Glutamatergic neuron (in vitro differentiated cells): ENCODE results near the gene TRPM4. TPM values are rescaled to one million over a fixed set of nuclear protein-coding genes. Genes with fewer than 3 reads are reported as not detected.

ENCODE experiments used
- DNase-seq: peaks from one replicate; pipeline ENCODE4 v3.0.0; 2022
- H3K27ac Mint-ChIP-seq: one replicate; pipeline ENCODE4 v1.8.0; 2020; ENCODE audit warnings: mild to moderate bottlenecking, mixed read lengths, inconsistent platforms; ENCODE audit not compliant: unreplicated experiment
- H3K27me3 Mint-ChIP-seq: one replicate; pipeline ENCODE4 v1.8.0; 2020; ENCODE audit warnings: mild to moderate bottlenecking, moderate library complexity, mixed read lengths, inconsistent platforms; ENCODE audit not compliant: unreplicated experiment
- H3K36me3 Mint-ChIP-seq: one replicate; pipeline ENCODE4 v1.8.0; 2020; ENCODE audit warnings: mild to moderate bottlenecking, mixed read lengths, inconsistent platforms; ENCODE audit not compliant: unreplicated experiment
- H3K4me1 Mint-ChIP-seq: one replicate; pipeline ENCODE4 v1.8.0; 2020; ENCODE audit warnings: mild to moderate bottlenecking, low read depth, mixed read lengths, inconsistent platforms; ENCODE audit not compliant: unreplicated experiment
- H3K4me3 Mint-ChIP-seq: one replicate; pipeline ENCODE4 v1.8.0; 2020; ENCODE audit warnings: mild to moderate bottlenecking, mixed read lengths, inconsistent platforms; ENCODE audit not compliant: unreplicated experiment
- H3K9me3 Mint-ChIP-seq: one replicate; pipeline ENCODE4 v1.8.0; 2020; ENCODE audit warnings: mild to moderate bottlenecking, moderate library complexity, mixed read lengths, inconsistent platforms; ENCODE audit not compliant: unreplicated experiment
- CTCF ChIP-seq: fragments of 200-600 bp; sonication (generic); IDR thresholded peaks from one replicate; pipeline ENCODE4 v1.5.0; 2021; ENCODE audit not compliant: partially characterized antibody, unreplicated experiment
- total RNA-seq: library from RNA; stranded (reverse); fragmentation: NEBNext Ultra II Directional; extraction: Animal tissue kit (Norgen Biotek cat#: 25700); gene quantifications from one replicate; pipeline ENCODE4 v1.2.1, GENCODE V29; 2021; ENCODE audit not compliant: unreplicated experiment

The TRPM4 gene
- total RNA-seq, 1 donor from 2014 or later: 54.1 TPM

- no peak for TF ChIP-seq CTCF
- Mint-ChIP-seq H3K27me3 (peaks cover 18% of the 10 kb centered on the region), H3K9me3 (peaks cover 23% of the 10 kb centered on the region), H3K27ac (peak within 1 kb of the TSS; percentile 60), H3K36me3 (peaks cover 15% of the 10 kb centered on the region), H3K4me1 (peaks cover 15% of the 10 kb centered on the region), H3K4me3 (peak within 1 kb of the TSS; percentile 65)
- peak; percentile 39 for DNase-seq
Measured at GRCh38 chr19:49155005-49155819, 2.4 kb upstream of the TRPM4 start, which contains the start of gene HRC. TSS of gene HRC (minus strand) at chr19:49155396. CDS start at chr19:49155237, 159 bp downstream.

- Mint-ChIP-seq H3K27ac (peak overlapping the region; percentile 60), H3K36me3 (peaks cover 15% of the 10 kb centered on the region), H3K27me3 (peaks cover 20% of the 10 kb centered on the region), H3K4me1 (peaks cover 15% of the 10 kb centered on the region), H3K4me3 (peak overlapping the region; percentile 65), H3K9me3 (peaks cover 22% of the 10 kb centered on the region)
- DNase-seq: peak; percentile 38
- no peak for TF ChIP-seq CTCF
Measured at GRCh38 chr19:49155820-49156346, 1.7 kb upstream of the TRPM4 start.

GRCh38 chr19:49160450-49161189, 3.0 kb downstream of the TRPM4 start:
- no peak for TF ChIP-seq CTCF
- H3K27me3 Mint-ChIP-seq: peaks cover 4% of the 10 kb centered on the region
- H3K4me1 Mint-ChIP-seq: peaks cover 10% of the 10 kb centered on the region
- peak overlapping the region; percentile 16 for H3K4me3 Mint-ChIP-seq
- peaks cover 4% of the 10 kb centered on the region for H3K36me3 Mint-ChIP-seq
- H3K27ac Mint-ChIP-seq: no peak overlapping the region
- DNase-seq: no peak
- peaks cover 8% of the 10 kb centered on the region for H3K9me3 Mint-ChIP-seq

- Mint-ChIP-seq H3K9me3 (peaks cover 8% of the 10 kb centered on the region), H3K27me3 (peaks cover 6% of the 10 kb centered on the region), H3K27ac (no peak overlapping the region), H3K4me1 (peaks cover 3% of the 10 kb centered on the region), H3K36me3 (peaks cover 4% of the 10 kb centered on the region), H3K4me3 (no peak overlapping the region)
- no peak for DNase-seq
- TF ChIP-seq CTCF: no peak
Measured at GRCh38 chr19:49161987-49162386, 4.4 kb downstream of the TRPM4 start.
